Bronchial epithelial cell (primary cell): Measurements from ENCODE around the gene FAM210A. TPM values are rescaled to one million over a fixed set of nuclear protein-coding genes. Genes with fewer than 3 reads are reported as not detected.

Experiments
- DNase-seq: peaks from one replicate; pipeline ENCODE4 v3.0.0-alpha.2; 2010; ENCODE audit warnings: low read depth
- FAIRE-seq: peaks from 2 replicates; lab custom pipeline; 2011; peaks lifted over from hg19 to GRCh38; lab: Jason Lieb, UNC
- H3K27me3 ChIP-seq: 2 replicates; pipeline ENCODE4 v1.5.1; 2011; ENCODE audit warnings: low read length; ENCODE audit not compliant: control insufficient read depth, insufficient read depth
- H3K36me3 ChIP-seq: 2 replicates; pipeline ENCODE4 v1.5.1; 2011; ENCODE audit warnings: low read length; ENCODE audit not compliant: control insufficient read depth, insufficient read depth
- H3K4me3 ChIP-seq: 2 replicates; pipeline ENCODE4 v1.5.1; 2011; ENCODE audit warnings: mild to moderate bottlenecking, low read depth, low read length, control low read depth
- total RNA-seq: library from RNA; depleted of rRNA; stranded (reverse); fragments of >200 nt; gene quantifications from 2 replicates; pipeline ENCODE4 v1.2.1, GENCODE V29; 2014
- TF ChIP-seq, protein P1 (sequence below): IDR thresholded peaks from 2 replicates; pipeline ENCODE4 v1.5.1; 2011; ENCODE audit warnings: mild to moderate bottlenecking, moderate library complexity, low read length, control low read depth, inconsistent platforms; ENCODE audit not compliant: insufficient read depth, severe bottlenecking

FAM210A gene
- total RNA-seq, 1 donor from 2014 or later, result 49.8 TPM

DNA sequence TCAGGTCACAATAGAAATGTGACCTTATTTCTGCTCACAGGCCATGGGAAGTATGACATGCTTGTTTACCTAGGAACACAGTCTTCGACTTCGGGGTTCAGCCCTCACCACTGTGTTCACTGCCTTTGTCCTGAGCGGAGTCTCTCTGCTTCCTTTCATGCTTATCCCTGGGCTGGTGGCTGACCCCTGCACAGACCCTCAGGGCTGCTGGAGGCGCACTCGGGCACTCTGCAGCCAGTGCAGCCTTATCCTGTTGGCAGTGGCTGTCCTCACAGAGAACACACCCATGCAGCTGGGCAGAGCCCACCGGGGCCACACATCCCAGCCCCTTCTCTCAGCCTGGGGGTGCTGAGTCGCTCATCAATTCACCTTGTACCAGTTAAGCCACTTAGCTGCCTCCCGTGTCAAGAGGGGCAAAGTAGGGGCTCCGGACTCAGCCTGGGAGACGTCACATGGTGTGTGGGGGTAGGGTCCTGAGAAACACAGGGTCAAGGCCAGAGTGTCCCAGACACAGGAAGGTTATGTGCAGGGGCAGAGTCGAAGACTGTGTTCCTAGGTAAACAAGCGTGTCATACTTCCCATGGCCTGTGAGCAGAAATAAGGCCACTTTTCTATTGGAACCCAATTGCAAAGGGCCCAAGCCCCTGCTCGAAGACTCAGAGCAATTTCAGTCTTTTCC is 107.5 kb downstream of the FAM210A start:
- TF ChIP-seq, protein P1, sequence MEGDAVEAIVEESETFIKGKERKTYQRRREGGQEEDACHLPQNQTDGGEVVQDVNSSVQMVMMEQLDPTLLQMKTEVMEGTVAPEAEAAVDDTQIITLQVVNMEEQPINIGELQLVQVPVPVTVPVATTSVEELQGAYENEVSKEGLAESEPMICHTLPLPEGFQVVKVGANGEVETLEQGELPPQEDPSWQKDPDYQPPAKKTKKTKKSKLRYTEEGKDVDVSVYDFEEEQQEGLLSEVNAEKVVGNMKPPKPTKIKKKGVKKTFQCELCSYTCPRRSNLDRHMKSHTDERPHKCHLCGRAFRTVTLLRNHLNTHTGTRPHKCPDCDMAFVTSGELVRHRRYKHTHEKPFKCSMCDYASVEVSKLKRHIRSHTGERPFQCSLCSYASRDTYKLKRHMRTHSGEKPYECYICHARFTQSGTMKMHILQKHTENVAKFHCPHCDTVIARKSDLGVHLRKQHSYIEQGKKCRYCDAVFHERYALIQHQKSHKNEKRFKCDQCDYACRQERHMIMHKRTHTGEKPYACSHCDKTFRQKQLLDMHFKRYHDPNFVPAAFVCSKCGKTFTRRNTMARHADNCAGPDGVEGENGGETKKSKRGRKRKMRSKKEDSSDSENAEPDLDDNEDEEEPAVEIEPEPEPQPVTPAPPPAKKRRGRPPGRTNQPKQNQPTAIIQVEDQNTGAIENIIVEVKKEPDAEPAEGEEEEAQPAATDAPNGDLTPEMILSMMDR, result no peak
- H3K36me3 ChIP-seq, result no peaks in the 10 kb centered on the region
- FAIRE-seq, result no peak
- no peaks in the 10 kb centered on the region for H3K27me3 ChIP-seq
- H3K4me3 ChIP-seq, result no peak overlapping the region
- no peak for DNase-seq

DNA sequence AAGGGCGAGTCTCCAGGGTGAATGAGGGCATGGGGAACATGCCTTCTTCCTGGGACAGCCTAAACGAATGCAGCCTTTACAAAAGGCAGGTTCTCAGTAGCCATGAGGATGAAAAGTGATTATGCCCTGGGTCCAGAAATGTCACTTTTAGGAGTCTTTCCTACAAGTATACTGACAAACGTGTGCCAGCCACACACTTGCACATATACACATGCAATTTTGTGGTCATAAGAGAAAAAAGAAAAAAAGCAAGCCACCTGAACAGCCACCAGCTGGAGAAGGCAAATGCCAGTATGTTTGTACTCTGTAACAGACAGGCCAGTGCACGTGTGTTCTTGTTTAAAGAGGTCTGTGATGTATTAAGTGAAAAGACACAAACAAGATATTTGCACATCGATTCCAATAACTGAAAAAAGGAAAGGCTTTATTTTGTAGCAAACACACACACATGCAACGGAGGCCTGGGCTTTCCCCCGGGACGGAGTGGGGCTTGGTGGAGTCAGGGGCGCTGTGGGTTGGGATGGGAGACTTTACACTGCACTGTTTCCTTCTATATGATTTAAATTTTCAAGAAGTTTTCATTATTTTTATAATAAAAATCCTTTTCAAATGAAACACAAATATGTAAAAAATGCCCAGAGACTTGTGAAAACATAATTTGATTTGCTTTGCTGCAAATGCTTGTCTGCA is 108.4 kb downstream of the FAM210A start:
- no peaks in the 10 kb centered on the region for H3K27me3 ChIP-seq
- no peak for DNase-seq
- FAIRE-seq, result no peak
- no peak overlapping the region for H3K4me3 ChIP-seq
- TF ChIP-seq, protein P1, result no peak
- H3K36me3 ChIP-seq, result no peaks in the 10 kb centered on the region

DNA sequence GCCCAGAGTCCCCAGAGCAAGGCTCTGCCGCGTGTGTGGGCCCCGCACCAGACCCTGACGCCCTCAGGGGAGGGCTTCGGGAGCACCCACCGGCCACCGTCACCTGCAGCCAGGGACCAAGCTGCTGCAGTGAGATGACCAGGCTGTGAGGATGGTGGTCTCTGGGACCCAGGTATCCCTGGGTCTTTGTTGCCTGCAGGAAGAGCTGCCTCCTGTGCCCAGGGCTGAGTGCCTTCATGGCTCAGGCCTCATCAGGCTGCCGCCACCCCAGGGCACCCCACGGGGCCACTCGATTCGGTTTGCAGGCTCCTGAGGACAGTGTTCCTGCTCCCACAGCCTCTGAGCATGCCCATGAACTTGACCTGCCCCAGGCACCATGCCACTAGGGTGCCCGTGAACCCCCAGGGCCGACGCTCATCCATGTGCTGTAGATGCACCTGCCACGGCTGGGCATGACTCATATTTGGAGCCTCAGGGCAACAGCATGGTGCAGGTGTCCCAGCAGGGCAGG is 109.8 kb downstream of the FAM210A start:
- H3K4me3 ChIP-seq, result no peak overlapping the region
- TF ChIP-seq, protein P1, result no peak
- H3K27me3 ChIP-seq, result peaks cover 8% of the 10 kb centered on the region
- no peak for FAIRE-seq
- no peaks in the 10 kb centered on the region for H3K36me3 ChIP-seq
- no peak for DNase-seq

DNA sequence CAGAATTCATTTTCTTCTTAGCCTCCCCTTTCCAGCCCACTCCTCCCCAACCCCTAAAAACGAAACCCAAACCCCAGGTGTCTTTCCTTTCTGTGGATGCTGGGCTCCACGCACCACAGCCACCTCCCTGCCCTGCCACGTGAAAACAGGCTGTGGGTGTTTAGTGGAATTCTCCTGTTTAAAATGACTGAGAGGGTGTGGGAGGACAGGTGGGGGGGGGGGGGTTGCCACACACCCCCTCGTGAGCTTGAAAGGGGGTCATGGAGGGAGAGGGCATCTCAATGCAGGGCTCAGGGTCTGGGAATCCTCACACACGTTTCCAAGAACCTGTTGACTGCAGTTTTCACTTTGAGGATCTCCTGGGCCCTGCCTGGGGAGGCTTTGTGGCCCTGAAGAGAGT is 110.3 kb downstream of the FAM210A start:
- Histone ChIP-seq H3K27me3 (peaks cover 9% of the 10 kb centered on the region), H3K36me3 (no peaks in the 10 kb centered on the region), H3K4me3 (no peak overlapping the region)
- no peak for DNase-seq
- no peak for FAIRE-seq
- TF ChIP-seq, protein P1, result no peak

DNA sequence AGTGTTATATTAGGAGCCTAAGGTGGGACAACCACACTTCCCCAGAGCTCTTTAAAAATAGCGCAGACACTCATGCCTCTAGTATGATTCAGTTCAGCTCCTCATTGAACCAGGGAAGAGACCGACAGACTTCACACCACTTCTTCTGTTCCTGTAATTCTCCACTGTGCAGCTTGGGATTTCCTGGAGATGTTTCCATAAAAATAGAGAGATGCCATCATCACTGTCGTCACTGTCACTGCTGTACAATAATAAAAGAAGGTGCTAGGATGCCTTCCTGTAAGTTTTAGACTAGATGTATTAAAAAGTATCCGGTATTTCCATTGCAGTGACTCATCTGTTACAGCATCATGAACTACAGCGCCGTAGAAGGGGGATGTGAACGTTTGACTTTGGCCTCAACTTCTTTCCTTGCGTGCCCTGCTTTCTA is 110.9 kb downstream of the FAM210A start:
- peaks cover 9% of the 10 kb centered on the region for H3K27me3 ChIP-seq

More for the DNA sequence above, 110.9 kb downstream of the FAM210A start:
- DNase-seq, result no peak
- Histone ChIP-seq H3K4me3 (no peak overlapping the region), H3K36me3 (no peaks in the 10 kb centered on the region)
- TF ChIP-seq, protein P1, result no peak
- FAIRE-seq, result no peak
